ENCODE data around the gene DISC1. TPM values are rescaled to one million over a fixed set of nuclear protein-coding genes. Genes with fewer than 3 reads are reported as not detected.
"Not testable (repeated sequence)": the region's sequence is repeated elsewhere in the genome, so short reads cannot be mapped to it uniquely, and the experiment has no call there.

The DISC1 gene
- total and polyA plus RNA-seq, 12 donors, result 1.0 to 21.0 (median 9.7) TPM

DNA sequence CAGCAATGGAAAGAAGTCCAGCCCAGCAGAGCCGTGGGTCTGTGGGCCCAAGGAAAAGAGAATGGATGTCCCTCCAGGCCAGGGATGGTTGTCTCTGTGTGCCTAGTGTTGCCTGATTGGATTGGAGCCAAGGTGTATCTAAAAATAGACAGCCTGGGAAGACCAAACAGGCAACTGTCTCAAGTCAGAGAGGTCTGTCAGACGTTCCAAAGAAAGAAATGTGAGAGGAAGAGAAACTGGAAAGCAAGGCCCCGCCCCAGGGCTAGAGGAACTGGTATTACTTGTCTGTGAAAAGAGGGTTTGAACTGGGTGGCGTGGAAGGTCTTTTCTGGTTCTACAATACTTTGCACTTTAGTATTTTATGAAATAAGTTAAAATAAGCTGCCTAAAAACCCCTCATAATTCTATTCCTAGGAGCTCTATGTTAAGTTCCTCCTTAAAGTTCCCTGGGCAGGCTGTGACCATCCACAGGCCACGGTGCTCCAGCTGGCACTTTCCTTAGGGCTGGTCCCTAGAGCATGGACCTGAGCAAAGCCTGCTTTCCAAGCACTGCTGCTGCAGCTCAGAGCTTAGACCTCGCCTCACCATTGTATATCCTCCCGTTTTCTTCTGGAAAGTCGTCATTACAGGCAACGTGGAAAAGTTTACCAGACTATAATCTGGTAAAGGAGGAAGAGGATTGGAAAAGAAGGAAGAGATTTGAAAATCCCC, 151.6 kb downstream of the DISC1 start:
- peaks cover 0 to 27% of the 10 kb centered on the region in 2 donors for H3K4me1 ChIP-seq (replicated peaks in 1 of 2)
- no peaks in the 10 kb centered on the region for H3K36me3 ChIP-seq (replicated peaks in 1 of 2)
- peak overlapping the region in 2 of 5 donors; percentile 11 to 30 for H3K27ac ChIP-seq
- DNase-seq, result peak; percentile 26 to 64 (median 35)
- H3K27me3 ChIP-seq, result no peaks in the 10 kb centered on the region
- no peaks in the 10 kb centered on the region for H3K9me3 ChIP-seq (replicated peaks in 1 of 3)
- no peak overlapping the region for H3K4me3 ChIP-seq
- intact Hi-C loops (cut with DNase I), result no loop called here
- WGBS, 4 donors, result 56 to 64% (median 60%) methylated on average over 9 of the region's 9 CpGs
- TF ChIP-seq POLR2A (IDR thresholded peaks at IDR 0.05), result no peak
- TF ChIP-seq, protein P1, sequence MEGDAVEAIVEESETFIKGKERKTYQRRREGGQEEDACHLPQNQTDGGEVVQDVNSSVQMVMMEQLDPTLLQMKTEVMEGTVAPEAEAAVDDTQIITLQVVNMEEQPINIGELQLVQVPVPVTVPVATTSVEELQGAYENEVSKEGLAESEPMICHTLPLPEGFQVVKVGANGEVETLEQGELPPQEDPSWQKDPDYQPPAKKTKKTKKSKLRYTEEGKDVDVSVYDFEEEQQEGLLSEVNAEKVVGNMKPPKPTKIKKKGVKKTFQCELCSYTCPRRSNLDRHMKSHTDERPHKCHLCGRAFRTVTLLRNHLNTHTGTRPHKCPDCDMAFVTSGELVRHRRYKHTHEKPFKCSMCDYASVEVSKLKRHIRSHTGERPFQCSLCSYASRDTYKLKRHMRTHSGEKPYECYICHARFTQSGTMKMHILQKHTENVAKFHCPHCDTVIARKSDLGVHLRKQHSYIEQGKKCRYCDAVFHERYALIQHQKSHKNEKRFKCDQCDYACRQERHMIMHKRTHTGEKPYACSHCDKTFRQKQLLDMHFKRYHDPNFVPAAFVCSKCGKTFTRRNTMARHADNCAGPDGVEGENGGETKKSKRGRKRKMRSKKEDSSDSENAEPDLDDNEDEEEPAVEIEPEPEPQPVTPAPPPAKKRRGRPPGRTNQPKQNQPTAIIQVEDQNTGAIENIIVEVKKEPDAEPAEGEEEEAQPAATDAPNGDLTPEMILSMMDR (IDR thresholded peaks at IDR 0.05), result no peak

DNA sequence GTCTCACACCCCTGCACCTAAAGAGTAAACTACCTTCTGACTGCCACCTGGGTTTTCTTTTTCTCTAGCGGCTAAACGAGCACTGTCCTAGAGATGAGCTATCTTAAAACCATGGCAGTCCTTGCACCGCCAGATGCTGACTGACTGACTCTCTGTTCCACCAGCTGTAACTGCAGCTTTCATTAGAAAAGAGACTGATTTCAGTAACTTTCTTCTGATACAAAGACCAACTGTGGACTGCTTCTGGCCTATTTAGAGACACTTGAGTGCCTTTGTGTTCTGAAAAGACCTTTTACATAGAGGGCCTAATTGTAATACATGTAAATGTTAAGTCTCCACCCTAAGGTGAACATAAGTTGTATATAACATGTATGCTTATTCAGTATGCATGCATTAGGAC, 152.5 kb downstream of the DISC1 start:
- Histone ChIP-seq H3K4me1 (replicated peaks in 1 of 2) (peaks cover 0 to 27% of the 10 kb centered on the region in 2 donors), H3K4me3 (no peak overlapping the region), H3K27me3 (no peaks in the 10 kb centered on the region), H3K9me3 (replicated peaks in 1 of 3) (no peaks in the 10 kb centered on the region), H3K27ac (no peak overlapping the region), H3K36me3 (replicated peaks in 1 of 2) (no peaks in the 10 kb centered on the region)
- DNase-seq, result no peak
- no peak for TF ChIP-seq POLR2A (IDR thresholded peaks at IDR 0.05)
- TF ChIP-seq, protein P1 (IDR thresholded peaks at IDR 0.05), result no peak
- 92 to 98% (median 94%) methylated on average over 3 of the region's 3 CpGs for WGBS, 4 donors
- intact Hi-C loops (cut with DNase I), result no loop called here

DNA sequence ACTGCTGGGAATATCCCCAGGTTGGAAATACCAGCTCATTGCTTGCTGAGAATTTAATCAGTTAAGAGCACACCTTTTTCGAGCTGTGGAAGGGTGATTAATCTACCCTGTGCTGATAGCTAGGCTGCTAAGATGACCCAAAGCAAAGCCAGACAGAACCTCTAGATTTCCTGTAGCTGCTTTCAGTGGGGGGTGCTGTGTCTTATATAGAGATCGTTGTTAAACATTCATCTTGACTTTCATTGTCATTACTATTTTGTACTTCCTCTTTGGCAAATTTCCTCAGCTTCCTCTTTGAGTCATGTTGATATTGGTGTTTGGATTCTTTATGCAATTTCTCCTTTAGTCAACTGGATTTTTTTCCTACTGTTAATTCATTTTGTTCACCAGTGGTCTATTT, 155.3 kb downstream of the DISC1 start:
- DNase-seq, result no peak
- Histone ChIP-seq H3K9me3 (replicated peaks in 1 of 3) (no peaks in the 10 kb centered on the region), H3K36me3 (replicated peaks in 1 of 2) (no peaks in the 10 kb centered on the region), H3K4me1 (replicated peaks in 1 of 2) (peaks cover 0 to 27% of the 10 kb centered on the region in 2 donors), H3K4me3 (no peak overlapping the region), H3K27me3 (no peaks in the 10 kb centered on the region), H3K27ac (peak overlapping the region in 1 of 5 donors; percentile 60)
- no peak for TF ChIP-seq POLR2A (IDR thresholded peaks at IDR 0.05)
- TF ChIP-seq, protein P1 (IDR thresholded peaks at IDR 0.05), result no peak
- 39 to 58% (median 48%) methylated on average over 2 of the region's 2 CpGs for WGBS, 4 donors
- intact Hi-C loops (cut with DNase I), result no loop called here

DNA sequence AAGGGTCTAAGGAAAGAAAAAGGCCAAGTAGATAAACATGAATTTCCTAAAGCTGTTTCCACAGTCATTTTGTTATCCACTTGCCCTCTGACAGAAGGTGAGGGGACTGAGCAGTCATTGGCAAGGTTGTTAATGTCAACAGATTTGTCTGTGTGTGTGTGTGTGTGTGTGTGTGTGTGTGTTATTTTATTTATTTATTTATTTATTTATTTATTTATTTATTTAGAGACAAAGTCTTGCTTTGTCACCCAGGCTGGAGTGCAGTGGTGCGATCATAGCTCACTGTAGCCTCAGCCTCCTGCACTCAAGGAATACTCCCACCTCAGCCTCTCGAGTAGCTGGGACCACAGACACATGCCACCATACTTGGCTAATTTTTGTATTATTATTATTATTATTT, 158.5 kb downstream of the DISC1 start:
- intact Hi-C loops (cut with DNase I); H3K27me3 ChIP-seq: not testable (repeated sequence)
- WGBS, 4 donors, result 95 to 100% (median 99%) methylated on average over 2 of the region's 2 CpGs

DNA sequence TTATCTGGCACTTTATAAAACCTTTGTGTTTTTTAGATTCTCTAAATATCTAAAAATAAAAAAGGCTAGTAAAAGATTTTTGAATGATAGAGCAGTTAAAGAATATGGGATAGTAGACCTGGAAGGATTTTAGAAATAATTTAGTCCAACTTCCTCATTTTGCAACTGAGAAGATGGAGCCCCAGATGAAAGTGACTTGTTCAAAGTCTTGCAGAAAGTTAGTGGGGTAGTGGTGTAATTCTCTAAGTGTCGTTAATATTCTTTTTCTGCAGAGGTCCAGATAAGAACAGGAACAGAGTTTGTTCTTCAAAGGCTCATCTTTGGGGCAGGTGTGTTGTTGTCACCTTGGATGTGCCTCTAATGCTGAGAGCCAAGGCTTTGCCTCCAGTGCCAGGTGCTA, 159.5 kb downstream of the DISC1 start:
- peaks cover 0 to 7% of the 10 kb centered on the region in 2 donors for H3K4me1 ChIP-seq (replicated peaks in 1 of 2)
- H3K9me3 ChIP-seq (replicated peaks in 1 of 3), result no peaks in the 10 kb centered on the region
- no peak overlapping the region for H3K27ac ChIP-seq
- DNase-seq, result no peak
- H3K36me3 ChIP-seq (replicated peaks in 1 of 2), result no peaks in the 10 kb centered on the region
- no peak overlapping the region for H3K4me3 ChIP-seq
- intact Hi-C loops (cut with DNase I), result no loop called here
- no peak for TF ChIP-seq POLR2A (IDR thresholded peaks at IDR 0.05)
- TF ChIP-seq, protein P1 (IDR thresholded peaks at IDR 0.05), result no peak
- no peaks in the 10 kb centered on the region for H3K27me3 ChIP-seq
- 73 to 96% (median 86%) methylated on average over 1 of the region's 1 CpG for WGBS, 4 donors

More for the DNA sequence above, 158.5 kb downstream of the DISC1 start:
- H3K4me3 ChIP-seq; H3K4me1 ChIP-seq (replicated peaks in 1 of 2); H3K9me3 ChIP-seq (replicated peaks in 1 of 3); DNase-seq; H3K36me3 ChIP-seq (replicated peaks in 1 of 2); H3K27ac ChIP-seq: not testable (repeated sequence)
